ENCODE measurements around the gene FAM237B. TPM values are rescaled to one million over a fixed set of nuclear protein-coding genes. Genes with fewer than 3 reads are reported as not detected.
A peak's percentile ranks its signal among the peaks of the same experiment; 100 is the strongest.

The FAM237B gene
- polyA plus RNA-seq, 3 donors, result not detected

DNA sequence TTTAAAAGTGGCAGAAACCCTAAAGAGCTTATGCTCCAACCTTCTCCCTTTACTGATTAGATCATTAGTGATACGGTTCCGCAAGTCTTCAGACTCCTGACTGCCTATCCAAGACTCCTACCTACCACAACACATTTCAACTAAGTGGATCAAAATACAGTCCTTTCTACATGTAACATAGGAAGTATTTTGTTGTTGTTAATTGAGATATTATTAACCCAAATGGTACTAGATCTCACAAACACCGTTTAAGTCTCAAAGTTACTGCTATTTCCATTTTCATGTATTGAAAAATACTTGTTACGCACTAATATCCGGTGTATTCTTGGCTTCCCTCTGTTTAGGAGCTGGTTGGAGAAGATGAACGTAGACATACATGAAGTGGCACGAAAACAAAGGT, 1.1 kb downstream of the FAM237B start:
- WGBS (ENCODE audit: insufficient coverage), result no CpG with 5 or more reads among the region's 7 CpGs
- no peak overlapping the region for H2AFZ ChIP-seq (ENCODE audit: insufficient read depth, low read depth, low read length, poor library complexity, severe bottlenecking)
- H3K9me3 ChIP-seq (replicated peaks in 1 of 2; ENCODE audit: control insufficient read depth in 1 of 2, insufficient read depth in 1 of 2, low read length in 2 of 2), result no peaks in the 10 kb centered on the region
- Mint-ChIP-seq H3K27ac (no peak overlapping the region), H3K4me1 (peaks cover 5% of the 10 kb centered on the region), H3K36me3 (no peaks in the 10 kb centered on the region), H3K9me3 (peaks cover 0 to 8% (median 2%) of the 10 kb centered on the region in 7 donors), H3K27me3 (ENCODE audit: low read depth in 3 of 3) (peaks cover 40 to 62% (median 49%) of the 10 kb centered on the region in 3 donors), H3K4me3 (peak overlapping the region in 1 of 2 donors; percentile 78)
- intact Hi-C loops (cut with micrococcal nuclease), result no loop called here
- TF ChIP-seq, protein P1, sequence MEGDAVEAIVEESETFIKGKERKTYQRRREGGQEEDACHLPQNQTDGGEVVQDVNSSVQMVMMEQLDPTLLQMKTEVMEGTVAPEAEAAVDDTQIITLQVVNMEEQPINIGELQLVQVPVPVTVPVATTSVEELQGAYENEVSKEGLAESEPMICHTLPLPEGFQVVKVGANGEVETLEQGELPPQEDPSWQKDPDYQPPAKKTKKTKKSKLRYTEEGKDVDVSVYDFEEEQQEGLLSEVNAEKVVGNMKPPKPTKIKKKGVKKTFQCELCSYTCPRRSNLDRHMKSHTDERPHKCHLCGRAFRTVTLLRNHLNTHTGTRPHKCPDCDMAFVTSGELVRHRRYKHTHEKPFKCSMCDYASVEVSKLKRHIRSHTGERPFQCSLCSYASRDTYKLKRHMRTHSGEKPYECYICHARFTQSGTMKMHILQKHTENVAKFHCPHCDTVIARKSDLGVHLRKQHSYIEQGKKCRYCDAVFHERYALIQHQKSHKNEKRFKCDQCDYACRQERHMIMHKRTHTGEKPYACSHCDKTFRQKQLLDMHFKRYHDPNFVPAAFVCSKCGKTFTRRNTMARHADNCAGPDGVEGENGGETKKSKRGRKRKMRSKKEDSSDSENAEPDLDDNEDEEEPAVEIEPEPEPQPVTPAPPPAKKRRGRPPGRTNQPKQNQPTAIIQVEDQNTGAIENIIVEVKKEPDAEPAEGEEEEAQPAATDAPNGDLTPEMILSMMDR (IDR thresholded peaks at IDR 0.05), result no peak
- no peak for DNase-seq
- H3K4me3 ChIP-seq (replicated peaks in 1 of 3; ENCODE audit: low read depth in 2 of 3, low read length in 3 of 3), result no peak overlapping the region
- no peaks in the 10 kb centered on the region for H4K20me1 ChIP-seq (ENCODE audit: insufficient read depth, low read length)
- H3K4me1 ChIP-seq (ENCODE audit: control insufficient read depth in 1 of 2, insufficient read depth in 2 of 2, low read length in 2 of 2), result no peaks in the 10 kb centered on the region
- no peak overlapping the region for H3K4me2 ChIP-seq (replicated peaks; ENCODE audit: extremely low read depth, low read length, poor library complexity, severe bottlenecking)
- no peaks in the 10 kb centered on the region for H3K36me3 ChIP-seq (replicated peaks in 1 of 2; ENCODE audit: control insufficient read depth in 1 of 2, insufficient read depth in 2 of 2, low read length in 2 of 2)
- H3K27me3 ChIP-seq (ENCODE audit: control insufficient read depth in 2 of 2, insufficient read depth in 2 of 2, low read length in 2 of 2), result peaks cover 38 to 58% of the 10 kb centered on the region in 2 donors
- H3K9ac ChIP-seq (ENCODE audit: insufficient read depth, low read length, poor library complexity, severe bottlenecking), result no peak overlapping the region
- H3K79me2 ChIP-seq (ENCODE audit: insufficient read depth, low read length), result no peaks in the 10 kb centered on the region
- H3K27ac ChIP-seq (ENCODE audit: low read depth in 1 of 2, low read length in 2 of 2), result no peak overlapping the region

DNA sequence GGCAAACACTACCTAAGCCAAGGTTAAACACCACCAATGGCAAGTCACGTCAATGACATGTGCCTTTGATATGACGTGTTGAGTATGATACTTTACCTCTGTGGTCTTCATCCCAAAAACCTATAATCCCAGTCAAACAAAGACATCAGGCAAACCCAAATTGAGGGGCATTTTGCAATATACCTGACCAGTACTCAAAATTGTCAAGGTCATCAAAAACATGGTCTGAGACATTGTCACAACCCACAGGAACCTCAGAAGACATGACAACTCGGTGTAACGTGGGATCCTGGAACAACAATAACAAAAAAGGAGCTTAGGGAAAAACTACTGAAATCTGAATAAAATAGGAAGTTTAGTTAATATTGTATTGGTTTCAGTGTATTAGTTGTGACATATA, 7.2 kb downstream of the FAM237B start:
- Histone ChIP-seq H3K4me1 (ENCODE audit: control insufficient read depth in 1 of 2, insufficient read depth in 2 of 2, low read length in 2 of 2) (no peaks in the 10 kb centered on the region), H3K4me2 (replicated peaks; ENCODE audit: extremely low read depth, low read length, poor library complexity, severe bottlenecking) (no peak overlapping the region), H3K27me3 (ENCODE audit: control insufficient read depth in 2 of 2, insufficient read depth in 2 of 2, low read length in 2 of 2) (peaks cover 4 to 9% of the 10 kb centered on the region in 2 donors), H2AFZ (ENCODE audit: insufficient read depth, low read depth, low read length, poor library complexity, severe bottlenecking) (no peak overlapping the region), H3K9me3 (replicated peaks in 1 of 2; ENCODE audit: control insufficient read depth in 1 of 2, insufficient read depth in 1 of 2, low read length in 2 of 2) (no peaks in the 10 kb centered on the region), H4K20me1 (ENCODE audit: insufficient read depth, low read length) (no peaks in the 10 kb centered on the region), H3K36me3 (replicated peaks in 1 of 2; ENCODE audit: control insufficient read depth in 1 of 2, insufficient read depth in 2 of 2, low read length in 2 of 2) (no peaks in the 10 kb centered on the region), H3K9ac (ENCODE audit: insufficient read depth, low read length, poor library complexity, severe bottlenecking) (no peak overlapping the region), H3K4me3 (replicated peaks in 1 of 3; ENCODE audit: low read depth in 2 of 3, low read length in 3 of 3) (no peak overlapping the region), H3K27ac (ENCODE audit: low read depth in 1 of 2, low read length in 2 of 2) (no peak overlapping the region), H3K79me2 (ENCODE audit: insufficient read depth, low read length) (no peaks in the 10 kb centered on the region)
- no peak for DNase-seq
- Mint-ChIP-seq H3K4me1 (no peaks in the 10 kb centered on the region), H3K27ac (no peak overlapping the region), H3K4me3 (no peak overlapping the region), H3K27me3 (ENCODE audit: low read depth in 3 of 3) (peaks cover 7 to 19% (median 9%) of the 10 kb centered on the region in 3 donors), H3K36me3 (no peaks in the 10 kb centered on the region), H3K9me3 (peaks cover 0 to 1% (median 0%) of the 10 kb centered on the region in 7 donors)
- intact Hi-C loops (cut with micrococcal nuclease), result no loop called here
- 80% methylated on average over 1 of the region's 4 CpGs for WGBS (ENCODE audit: insufficient coverage)
- TF ChIP-seq, protein P1 (IDR thresholded peaks at IDR 0.05), result no peak
